NOMO-1 treated with dmso at 0.1 percent for 144 hours (cell line): Measurements from ENCODE around the gene NPTX2.

ENCODE experiments used
- DNase-seq: peaks from one replicate; lab custom pipeline; 2025; ENCODE audit not compliant: unreplicated experiment; lab: John Stamatoyannopoulos, UW

NPTX2 gene

GRCh38 chr7:98653601-98654310 lies 36.7 kb downstream of the NPTX2 start:
- no peak for DNase-seq

- DNase-seq: no peak
Observed at GRCh38 chr7:98654524-98655272, 37.6 kb downstream of the NPTX2 start.

- no peak for DNase-seq
Observed at GRCh38 chr7:98655611-98656010, 38.5 kb downstream of the NPTX2 start.

GRCh38 chr7:98656899-98657298 lies 39.8 kb downstream of the NPTX2 start:
- no peak for DNase-seq

- DNase-seq: no peak
Observed at GRCh38 chr7:98657736-98658135, 40.7 kb downstream of the NPTX2 start.

GRCh38 chr7:98659756-98660155 lies 42.7 kb downstream of the NPTX2 start:
- DNase-seq: no peak

GRCh38 chr7:98661607-98662006 lies 44.5 kb downstream of the NPTX2 start:
- DNase-seq: no peak

GRCh38 chr7:98662289-98662688 lies 45.2 kb downstream of the NPTX2 start:
- DNase-seq: no peak

- no peak for DNase-seq
Observed at GRCh38 chr7:98664882-98665281, 47.8 kb downstream of the NPTX2 start.

- DNase-seq: no peak
Observed at GRCh38 chr7:98668255-98668654, 51.2 kb downstream of the NPTX2 start.

GRCh38 chr7:98669329-98670000 lies 52.4 kb downstream of the NPTX2 start:
- DNase-seq: no peak

GRCh38 chr7:98670186-98670585 lies 53.1 kb downstream of the NPTX2 start:
- DNase-seq: no peak

- no peak for DNase-seq
Observed at GRCh38 chr7:98671733-98672331, 54.7 kb downstream of the NPTX2 start.

GRCh38 chr7:98674461-98674860 lies 57.4 kb downstream of the NPTX2 start:
- no peak for DNase-seq

- DNase-seq: no peak
Observed at GRCh38 chr7:98674881-98675280, 57.8 kb downstream of the NPTX2 start.

- no peak for DNase-seq
Observed at GRCh38 chr7:98678215-98678614, 61.1 kb downstream of the NPTX2 start.
